GM23338 (cell line): ENCODE data around the gene UVSSA. TPM values are rescaled to one million over a fixed set of nuclear protein-coding genes. Genes with fewer than 3 reads are reported as not detected.
A peak's percentile ranks its signal among the peaks of the same experiment; 100 is the strongest.

Experiments
- ATAC-seq: fragments of 200-7000 bp; cut with Tn5 transposase; 3 replicates; pipeline ENCODE4 v1.9.1; 2020
- DNase-seq: peaks from one replicate; pipeline ENCODE4 v3.0.0-alpha.2; 2015; ENCODE audit warnings: low spot score
- H2AFZ ChIP-seq: fragments of 200-600 bp; sonication (generic); 2 replicates; pipeline ENCODE4 v1.8.0; 2016; ENCODE audit warnings: antibody characterized with exemption, mild to moderate bottlenecking, moderate library complexity
- H3F3A ChIP-seq: fragments of 200-600 bp; sonication (generic); replicated peaks from 2 replicates; pipeline ENCODE4 v1.8.0; 2017; ENCODE audit warnings: antibody characterized with exemption, mixed run types, low read depth
- H3K27ac ChIP-seq: fragments of 200-600 bp; sonication (generic); 2 replicates; pipeline ENCODE4 v1.6.1; 2016; ENCODE audit warnings: low read depth
- H3K27me3 ChIP-seq: fragments of 200-600 bp; sonication (generic); 2 replicates; pipeline ENCODE4 v1.8.0; 2016; ENCODE audit warnings: mild to moderate bottlenecking, mixed run types, moderate library complexity; ENCODE audit not compliant: insufficient read depth
- H3K36me3 ChIP-seq: fragments of 200-600 bp; sonication (generic); 2 replicates; pipeline ENCODE4 v1.8.0; 2016; ENCODE audit warnings: mild to moderate bottlenecking; ENCODE audit not compliant: insufficient read depth
- H3K4me1 ChIP-seq: fragments of 200-600 bp; sonication (generic); 2 replicates; pipeline ENCODE4 v1.8.0; 2016; ENCODE audit warnings: mild to moderate bottlenecking, moderate library complexity; ENCODE audit not compliant: insufficient read depth
- H3K4me2 ChIP-seq: fragments of 200-600 bp; sonication (generic); 2 replicates; pipeline ENCODE4 v1.7.1; 2017; ENCODE audit warnings: mixed run types
- H3K4me3 ChIP-seq: fragments of 200-600 bp; sonication (generic); 2 replicates; pipeline ENCODE4 v1.6.1; 2016; ENCODE audit warnings: mixed run types
- H3K79me2 ChIP-seq: fragments of 200-600 bp; sonication (generic); replicated peaks from 2 replicates; pipeline ENCODE4 v1.8.0; 2017; ENCODE audit warnings: mild to moderate bottlenecking; ENCODE audit not compliant: insufficient read depth
- H3K9me2 ChIP-seq: fragments of 200-600 bp; sonication (generic); 2 replicates; pipeline ENCODE4 v1.8.0; 2017; ENCODE audit not compliant: insufficient read depth
- H4K20me1 ChIP-seq: fragments of 200-600 bp; sonication (generic); replicated peaks from 2 replicates; pipeline ENCODE4 v1.8.0; 2017; ENCODE audit warnings: mild to moderate bottlenecking; ENCODE audit not compliant: insufficient read depth
- H3K27ac Mint-ChIP-seq: 2 replicates; pipeline ENCODE4 v1.8.0; 2020; ENCODE audit warnings: inconsistent platforms, mild to moderate bottlenecking, moderate library complexity, mixed read lengths
- H3K27me3 Mint-ChIP-seq: 3 replicates; pipeline ENCODE4 v1.8.0; 2022; ENCODE audit warnings: low read depth, mild to moderate bottlenecking, moderate library complexity, mixed read lengths, inconsistent platforms; ENCODE audit not compliant: insufficient read depth, poor library complexity
- H3K36me3 Mint-ChIP-seq: 3 replicates; pipeline ENCODE4 v1.8.0; 2021; ENCODE audit warnings: low read depth, mild to moderate bottlenecking, inconsistent platforms, moderate library complexity, mixed read lengths
- H3K4me1 Mint-ChIP-seq: 3 replicates; pipeline ENCODE4 v1.8.0; 2020; ENCODE audit warnings: mild to moderate bottlenecking, inconsistent platforms, mixed read lengths
- H3K4me3 Mint-ChIP-seq: 3 replicates; pipeline ENCODE4 v1.8.0; 2021; ENCODE audit warnings: moderate library complexity, mild to moderate bottlenecking, inconsistent platforms, mixed read lengths
- H3K9me3 Mint-ChIP-seq: 3 replicates; pipeline ENCODE4 v1.8.0; 2020; ENCODE audit warnings: moderate library complexity, mild to moderate bottlenecking, inconsistent platforms, mixed read lengths
- CREB1 ChIP-seq: fragments of 250-450 bp; sonication (Bioruptor Pico); IDR thresholded peaks from 2 replicates; pipeline ENCODE4 v1.5.0; 2020; ENCODE audit warnings: low read depth, mild to moderate bottlenecking, moderate library complexity
- CTCF ChIP-seq, 2 experiments: fragments of 200-600 bp in 1 of 2; sonication (generic) in 1 of 2; conservative IDR thresholded peaks; 2 replicates each; pipeline versions ENCODE4 v1.5.1 to v1.6.1; 2016 to 2017; ENCODE audit warnings: antibody characterized with exemption in 2 of 2, low read depth in 2 of 2, mild to moderate bottlenecking in 2 of 2, moderate library complexity in 1 of 2
- ETS1 ChIP-seq: IDR thresholded peaks from 2 replicates; pipeline ENCODE4 v1.6.1; 2016; ENCODE audit warnings: antibody characterized with exemption
- EZH2 ChIP-seq: fragments of 200-600 bp; sonication (generic); IDR thresholded peaks from one replicate; pipeline ENCODE4 v1.8.0; 2017; ENCODE audit warnings: antibody characterized with exemption, mild to moderate bottlenecking, low read depth; ENCODE audit not compliant: unreplicated experiment
- EZH2phosphoT487 ChIP-seq: fragments of 200-600 bp; sonication (generic); IDR thresholded peaks from one replicate; pipeline ENCODE4 v1.8.1; 2018; ENCODE audit warnings: antibody characterized with exemption; ENCODE audit not compliant: unreplicated experiment
- JUNB ChIP-seq: IDR thresholded peaks from one replicate; pipeline ENCODE4 v1.6.1; 2016; ENCODE audit warnings: antibody characterized with exemption; ENCODE audit not compliant: unreplicated experiment
- NANOG ChIP-seq: IDR thresholded peaks from 2 replicates; pipeline ENCODE4 v1.6.1; 2016; ENCODE audit warnings: antibody characterized with exemption, borderline replicate concordance
- POLR2AphosphoS5 ChIP-seq: IDR thresholded peaks from 2 replicates; pipeline ENCODE4 v1.6.1; 2016; ENCODE audit warnings: antibody characterized with exemption, low read depth
- STAT1 ChIP-seq: IDR thresholded peaks from one replicate; pipeline ENCODE4 v1.6.1; 2016; ENCODE audit warnings: antibody characterized with exemption; ENCODE audit not compliant: unreplicated experiment
- ZNF114 ChIP-seq: fragments of 250-450 bp; sonication (Bioruptor Pico); IDR thresholded peaks from 2 replicates; pipeline ENCODE4 v1.5.0; 2020; ENCODE audit warnings: mild to moderate bottlenecking, moderate library complexity
- ZNF331 ChIP-seq: fragments of 250-450 bp; sonication (Bioruptor Pico); IDR thresholded peaks from 2 replicates; pipeline ENCODE4 v1.5.0; 2020; ENCODE audit warnings: low read depth, mild to moderate bottlenecking, moderate library complexity
- polyA plus RNA-seq: library from polyadenylated mRNA; unstranded; fragments of >200 nt; fragmentation: Nextera tagmentation; extraction: Ambion mirVana; gene quantifications from 2 replicates; pipeline ENCODE4 v1.2.1, GENCODE V29; 2016
- total RNA-seq: library from RNA; depleted of rRNA; stranded (reverse); fragments of >200 nt; shearing (Covaris generic); gene quantifications from 2 replicates; pipeline ENCODE4 v1.2.3, GENCODE V29; 2014

The UVSSA gene
- total and polyA plus RNA-seq, 2 experiments from 2014 or later = 6.5 to 27.7 TPM

- TF ChIP-seq CTCF (conservative IDR thresholded peaks at IDR 0.05; ENCODE audit: low read depth in 2 of 2) = no peak
- no peak for TF ChIP-seq STAT1
- no peak for TF ChIP-seq JUNB
- no peak for TF ChIP-seq ZNF114 (CRISPR knock-in tag)
- TF ChIP-seq EZH2 = no peak
These were observed 41.1 kb upstream of the UVSSA start (continued) for GRCh38 chr4:1305781-1306455.

GRCh38 chr4:1307951-1308735, 38.9 kb upstream of the UVSSA start:
- Histone ChIP-seq H3K4me1 (peaks cover 8% of the 10 kb centered on the region), H3K27ac (peak overlapping the region; percentile 93), H4K20me1 (peaks cover 28% of the 10 kb centered on the region; the same call in 1 of the 2 replicates), H3K79me2 (peaks cover 91% of the 10 kb centered on the region), H3F3A (peaks cover 3% of the 10 kb centered on the region; the same call in 1 of the 2 replicates), H3K27me3 (no peaks in the 10 kb centered on the region), H3K4me2 (peak overlapping the region; percentile 66; the same call in 1 of the 2 replicates), H2AFZ (no peak overlapping the region), H3K9me2 (no peaks in the 10 kb centered on the region), H3K36me3 (peaks cover 4% of the 10 kb centered on the region; the same call in 1 of the 2 replicates), H3K4me3 (no peak overlapping the region; the same call in 1 of the 2 replicates)
- ATAC-seq (no peak), DNase-seq (no peak)
- peaks cover 20% of the 10 kb centered on the region for H3K36me3 Mint-ChIP-seq
- TF ChIP-seq CREB1 (CRISPR knock-in tag) (no peak), EZH2 (no peak), POLR2AphosphoS5 (no peak), ZNF331 (CRISPR knock-in tag) (no peak), EZH2phosphoT487 (no peak), ETS1 (no peak), JUNB (no peak), STAT1 (no peak), ZNF114 (CRISPR knock-in tag) (no peak), CTCF (conservative IDR thresholded peaks at IDR 0.05; ENCODE audit: low read depth in 2 of 2) (no peak), NANOG (no peak)
- H3K4me3 Mint-ChIP-seq = peak overlapping the region; percentile 62; the same call in 1 of the 3 replicates
- peaks cover 24% of the 10 kb centered on the region for H3K4me1 Mint-ChIP-seq
- peaks cover 5% of the 10 kb centered on the region for H3K27me3 Mint-ChIP-seq
- peak overlapping the region; percentile 97 for H3K27ac Mint-ChIP-seq
- 0 out of 3 replicates have a peak, but pooled peaks cover 1% of the 10 kb centered on the region for H3K9me3 Mint-ChIP-seq
